ENCODE measurements around the gene ADAM11.
A peak's percentile ranks its signal among the peaks of the same experiment; 100 is the strongest.

ADAM11 gene

GRCh38 chr17:44830359-44831288 is 71.8 kb downstream of the ADAM11 start:
- no peak for DNase-seq (ENCODE audit: low read depth)
- H3K4me3 ChIP-seq (ENCODE audit: control insufficient read depth, low read depth, low read length), result peak overlapping the region; percentile 90
- no peak for TF ChIP-seq CTCF (conservative IDR thresholded peaks at IDR 0.05; ENCODE audit: control insufficient read depth, insufficient read depth, low read depth, low read length)

- no peak for TF ChIP-seq CTCF (conservative IDR thresholded peaks at IDR 0.05; ENCODE audit: control insufficient read depth, insufficient read depth, low read depth, low read length)
- no peak overlapping the region for H3K4me3 ChIP-seq (ENCODE audit: control insufficient read depth, low read depth, low read length)
- no peak for DNase-seq (ENCODE audit: low read depth)
Observed at GRCh38 chr17:44831371-44831770, 72.6 kb downstream of the ADAM11 start.

Data from fibroblast of mammary gland (primary cell).